ENCODE measurements around the gene LMAN2L. TPM values are rescaled to one million over a fixed set of nuclear protein-coding genes. Genes with fewer than 3 reads are reported as not detected.

The LMAN2L gene
- total RNA-seq, 2 experiments from 2014 or later, result 4.8 to 5.7 TPM

GRCh38 chr2:96663177-96663576 is 76.7 kb downstream of the LMAN2L start:
- ATAC-seq (no peak), DNase-seq (no peak)
- intact Hi-C loops (cut with DNase I, micrococcal nuclease), result no loop called here
- H3K36me3 Mint-ChIP-seq (ENCODE audit: low read depth), result no peaks in the 10 kb centered on the region
- ChIA-PET POLR2A (no interaction called here), CTCF (interaction anchor here (0.7 to 1.2 kb wide), 3 partner anchors 51 to 489 kb away, joined by 3 to 4 read pairs (median 3); no protein-coding TSS in a partner anchor)
- H3K27ac Mint-ChIP-seq, result no peak overlapping the region
- peaks cover 1% of the 10 kb centered on the region for H3K9me3 Mint-ChIP-seq (ENCODE audit: low read depth)
- H3K4me3 Mint-ChIP-seq, result no peak overlapping the region
- H3K4me1 Mint-ChIP-seq, result no peaks in the 10 kb centered on the region
- H3K27me3 Mint-ChIP-seq, result no peaks in the 10 kb centered on the region

DNA sequence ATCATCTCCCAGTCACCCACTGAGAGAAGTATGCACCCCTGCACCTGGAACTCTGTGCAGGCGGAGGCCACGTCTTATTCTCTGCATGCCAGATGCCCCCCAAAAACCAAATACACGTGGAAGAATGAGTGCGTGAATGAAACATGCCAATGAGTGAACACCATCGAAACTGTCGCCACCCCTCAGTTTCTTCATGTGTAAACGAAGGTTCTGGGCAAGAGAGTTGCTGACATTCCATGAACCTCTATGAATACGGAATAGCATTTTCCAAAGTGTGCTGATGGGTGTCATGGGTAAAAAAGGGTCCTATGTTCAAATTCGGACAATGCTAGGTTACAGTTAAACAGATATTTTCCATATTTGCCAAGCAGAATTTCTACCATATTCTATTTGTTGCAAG is 77.5 kb downstream of the LMAN2L start:
- H3K9me3 Mint-ChIP-seq (ENCODE audit: low read depth), result peaks cover 1% of the 10 kb centered on the region
- H3K4me3 Mint-ChIP-seq, result no peak overlapping the region
- no peaks in the 10 kb centered on the region for H3K4me1 Mint-ChIP-seq
- H3K27me3 Mint-ChIP-seq, result no peaks in the 10 kb centered on the region
- DNase-seq (no peak), ATAC-seq (no peak)
- POLR2A ChIA-PET, result no interaction called here
- no peak overlapping the region for H3K27ac Mint-ChIP-seq
- intact Hi-C loops (cut with DNase I, micrococcal nuclease), result no loop called here
- CTCF ChIA-PET, result interaction anchor here (1.2 kb wide), 1 partner anchor 58 kb away, joined by 3 read pairs; no protein-coding TSS in a partner anchor
- H3K36me3 Mint-ChIP-seq (ENCODE audit: low read depth), result no peaks in the 10 kb centered on the region

DNA sequence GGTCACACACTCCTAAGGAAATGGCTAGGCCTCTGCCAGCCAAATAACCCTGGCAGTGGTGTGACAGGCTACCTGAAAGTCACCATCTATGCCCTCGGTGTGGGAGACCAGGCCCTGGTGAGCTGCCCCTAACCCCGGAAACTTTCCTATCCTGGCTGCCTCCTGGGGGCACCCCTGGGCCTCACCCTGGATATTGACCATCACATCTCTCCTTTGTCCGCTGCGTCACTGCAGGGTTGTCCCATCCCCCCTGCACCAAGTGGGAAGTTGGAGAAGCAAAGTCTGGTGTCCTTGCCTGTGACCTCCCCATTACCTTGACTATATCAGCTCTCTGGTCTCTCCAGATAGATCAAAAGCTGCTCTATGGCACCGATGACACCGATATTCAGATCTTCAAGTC is 78.5 kb downstream of the LMAN2L start:
- ATAC-seq, result no peak
- intact Hi-C loops (cut with DNase I, micrococcal nuclease), result no loop called here
- Mint-ChIP-seq H3K36me3 (ENCODE audit: low read depth) (no peaks in the 10 kb centered on the region), H3K27ac (no peak overlapping the region), H3K9me3 (ENCODE audit: low read depth) (peaks cover 1% of the 10 kb centered on the region), H3K4me1 (no peaks in the 10 kb centered on the region), H3K4me3 (no peak overlapping the region), H3K27me3 (no peaks in the 10 kb centered on the region)
- CTCF ChIA-PET, result no interaction called here
- POLR2A ChIA-PET, result no interaction called here
- DNase-seq, result no peak

DNA sequence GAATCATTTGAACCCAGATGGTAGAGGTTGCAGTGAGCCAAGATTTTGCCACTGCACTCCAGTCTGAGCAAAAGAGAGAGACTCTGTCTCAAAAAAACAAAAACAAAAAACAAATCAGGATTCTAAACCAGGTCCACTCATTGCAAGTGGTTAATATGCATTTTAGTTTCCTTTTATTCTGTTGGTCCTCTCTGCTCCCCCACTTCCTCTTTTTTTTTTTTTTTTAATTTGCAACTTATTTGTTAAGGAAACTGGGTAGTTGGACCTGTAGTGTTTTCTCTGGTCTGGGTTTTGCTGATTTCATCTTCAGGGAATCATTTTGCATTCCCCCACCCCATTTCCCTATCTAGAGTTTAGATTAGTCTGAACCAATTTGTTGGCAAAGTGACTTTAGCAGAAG is 83.3 kb downstream of the LMAN2L start:
- H3K4me1 Mint-ChIP-seq, result no peaks in the 10 kb centered on the region
- no peak for ATAC-seq
- intact Hi-C loops (cut with DNase I, micrococcal nuclease), result no loop called here
- H3K27me3 Mint-ChIP-seq, result no peaks in the 10 kb centered on the region
- H3K9me3 Mint-ChIP-seq (ENCODE audit: low read depth), result no peaks in the 10 kb centered on the region
- POLR2A ChIA-PET, result no interaction called here
- H3K4me3 Mint-ChIP-seq, result no peak overlapping the region
- H3K27ac Mint-ChIP-seq, result no peak overlapping the region
- no peaks in the 10 kb centered on the region for H3K36me3 Mint-ChIP-seq (ENCODE audit: low read depth)
- no peak for DNase-seq
- CTCF ChIA-PET, result interaction anchor here (1.4 kb wide), 1 partner anchor 16 kb away, joined by 3 read pairs; no protein-coding TSS in a partner anchor

Other genes starting within 250 kb of the LMAN2L start
- gene NEURL3, start 234.7 kb downstream of the LMAN2L start, total RNA-seq, result under 1 TPM; 0.33 to 0.41 TPM
- gene ARID5A, start 203.3 kb downstream of the LMAN2L start, total RNA-seq, result 100 to 1,000 TPM; 179 to 191 TPM
- gene KANSL3, start 101.8 kb downstream of the LMAN2L start, total RNA-seq, result 10 to 100 TPM; 33.9 to 39.1 TPM
- not detected for gene FER1L5, start 97.3 kb downstream of the LMAN2L start, total RNA-seq
- 10 to 100 TPM in 1 of 2 experiments, 1 to 10 TPM in 1; 7.1 to 11.3 TPM for gene CNNM4, start 20.8 kb upstream of the LMAN2L start, total RNA-seq
- 10 to 100 TPM; 19.2 to 31.2 TPM for gene CNNM3, start 76.2 kb upstream of the LMAN2L start, total RNA-seq
- gene ANKRD23, start 104.0 kb upstream of the LMAN2L start, total RNA-seq, result 1 to 10 TPM; 5.1 to 5.3 TPM
- 10 to 100 TPM; 23.0 to 23.6 TPM for gene ANKRD39, start 118.0 kb upstream of the LMAN2L start, total RNA-seq
- 1 to 10 TPM; 7.5 to 9.6 TPM for gene SEMA4C, start 130.0 kb upstream of the LMAN2L start, total RNA-seq
- gene FAM178B, start 246.5 kb upstream of the LMAN2L start, total RNA-seq, result under 1 TPM in 1 of 2 experiments, not detected in 1; 0.11 TPM